NB4 (cell line): ENCODE results near the gene CDH4.

Experiments used
- MYC ChIP-seq: IDR thresholded peaks from 2 replicates; pipeline ENCODE4 v1.6.1; 2011; ENCODE audit warnings: low read depth, low read length
- POLR2A ChIP-seq: IDR thresholded peaks from 2 replicates; pipeline ENCODE4 v1.6.1; 2011; ENCODE audit warnings: mild to moderate bottlenecking; ENCODE audit not compliant: insufficient read length; ENCODE audit errors: extremely low read depth

DNA sequence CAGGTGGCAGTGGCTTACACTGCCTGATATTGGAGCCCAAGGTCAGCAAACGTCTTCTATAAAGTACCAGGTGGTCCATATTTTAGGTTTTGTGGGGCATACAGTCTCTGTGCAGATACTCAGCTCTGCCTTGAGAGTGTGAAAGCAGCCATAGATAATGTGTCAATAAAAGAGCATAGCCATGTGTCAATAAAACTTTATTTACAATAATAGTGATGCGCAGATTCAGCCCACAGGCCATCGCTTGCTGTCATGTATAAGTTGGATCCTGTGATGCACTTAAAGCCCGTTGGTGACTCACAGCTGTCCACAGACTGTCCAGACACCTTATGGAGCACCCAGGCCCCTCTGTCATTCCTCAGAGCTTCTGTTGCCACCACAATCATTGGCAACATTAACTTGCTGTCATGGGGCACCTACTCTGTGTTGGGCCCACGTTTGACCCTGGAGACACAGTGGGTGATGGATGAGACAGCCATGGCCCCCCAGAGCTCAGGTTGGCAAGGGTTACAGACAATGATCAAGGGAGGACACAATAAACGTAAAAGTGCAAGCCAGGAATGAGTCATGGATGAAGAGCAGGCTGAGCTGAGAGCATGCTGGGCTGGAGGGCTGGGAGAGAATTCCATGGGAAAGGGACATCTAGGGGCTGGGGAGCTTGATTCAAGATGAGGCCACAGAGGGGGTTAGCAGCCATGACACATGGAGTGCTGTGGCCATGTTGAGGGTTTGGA is 640.0 kb downstream of the CDH4 start:
- TF ChIP-seq POLR2A, result no peak
- TF ChIP-seq MYC, result no peak
